Mesothelial cell of epicardium (in vitro differentiated cells): ENCODE data around the gene ASXL3. TPM values are rescaled to one million over a fixed set of nuclear protein-coding genes. Genes with fewer than 3 reads are reported as not detected.

Source experiments
- DNase-seq, 2 experiments: peaks; one replicate each; pipeline ENCODE4 v3.0.0; 2021; ENCODE audit warnings: low spot score in 2 of 2; ENCODE audit not compliant: unreplicated experiment in 2 of 2
- H3K27ac Mint-ChIP-seq: 2 replicates; pipeline ENCODE4 v1.8.0; 2021; ENCODE audit warnings: mixed read lengths
- H3K27me3 Mint-ChIP-seq: 2 replicates; pipeline ENCODE4 v1.8.0; 2021; ENCODE audit warnings: low read depth, mixed read lengths
- H3K36me3 Mint-ChIP-seq: 2 replicates; pipeline ENCODE4 v1.8.0; 2021; ENCODE audit warnings: mixed read lengths
- H3K4me1 Mint-ChIP-seq: 2 replicates; pipeline ENCODE4 v1.8.0; 2021; ENCODE audit warnings: mixed read lengths
- H3K4me3 Mint-ChIP-seq: 2 replicates; pipeline ENCODE4 v1.8.0; 2021; ENCODE audit warnings: mild to moderate bottlenecking, moderate library complexity, mixed read lengths
- H3K9me3 Mint-ChIP-seq: 2 replicates; pipeline ENCODE4 v1.8.0; 2021; ENCODE audit warnings: mixed read lengths
- total RNA-seq: library from RNA; stranded (reverse); gene quantifications from 3 replicates; pipeline ENCODE4 v1.2.1, GENCODE V29; 2021
- TF ChIP-seq, protein P1 (sequence below): fragments of 200-600 bp; sonication (generic); IDR thresholded peaks from one replicate; pipeline ENCODE4 v1.5.0; 2021; ENCODE audit warnings: antibody characterized with exemption; ENCODE audit not compliant: unreplicated experiment

Gene ASXL3
- total RNA-seq, 1 donor from 2014 or later = 34.0 TPM

DNA sequence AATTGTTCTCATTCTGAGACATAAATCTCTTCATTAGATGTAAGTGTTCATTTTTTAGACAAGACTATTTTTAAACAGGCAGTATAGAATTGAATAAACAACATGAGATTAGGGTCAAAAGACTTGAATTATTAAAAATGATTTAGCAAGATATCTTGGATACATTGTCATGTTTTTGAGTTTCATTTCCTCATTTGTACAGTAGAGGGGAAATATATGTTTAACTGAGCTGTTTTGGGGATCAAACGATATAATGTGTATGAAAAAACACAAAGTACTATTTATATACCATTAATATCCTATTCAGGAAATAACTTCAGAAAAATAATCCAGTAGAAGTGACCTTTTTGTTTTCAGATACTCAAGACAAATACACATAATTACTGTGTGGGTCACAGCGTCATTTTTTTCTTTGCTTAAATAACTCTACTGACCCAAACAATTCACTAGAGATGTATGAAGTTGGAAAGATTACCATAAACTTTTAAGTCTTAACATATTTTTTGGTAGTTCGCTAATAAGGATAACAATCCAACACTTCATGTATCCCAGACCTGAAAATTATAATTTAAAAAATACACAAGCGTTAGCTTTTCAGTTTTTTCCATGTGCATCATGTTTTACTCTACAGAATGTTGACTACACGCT lies 896 bp upstream of the ASXL3 start:
- Mint-ChIP-seq H3K27ac (peak overlapping the region; percentile 99), H3K4me1 (peaks cover 45% of the 10 kb centered on the region), H3K9me3 (no peaks in the 10 kb centered on the region), H3K36me3 (no peaks in the 10 kb centered on the region), H3K4me3 (peak overlapping the region; percentile 94), H3K27me3 (no peaks in the 10 kb centered on the region)
- TF ChIP-seq, protein P1, sequence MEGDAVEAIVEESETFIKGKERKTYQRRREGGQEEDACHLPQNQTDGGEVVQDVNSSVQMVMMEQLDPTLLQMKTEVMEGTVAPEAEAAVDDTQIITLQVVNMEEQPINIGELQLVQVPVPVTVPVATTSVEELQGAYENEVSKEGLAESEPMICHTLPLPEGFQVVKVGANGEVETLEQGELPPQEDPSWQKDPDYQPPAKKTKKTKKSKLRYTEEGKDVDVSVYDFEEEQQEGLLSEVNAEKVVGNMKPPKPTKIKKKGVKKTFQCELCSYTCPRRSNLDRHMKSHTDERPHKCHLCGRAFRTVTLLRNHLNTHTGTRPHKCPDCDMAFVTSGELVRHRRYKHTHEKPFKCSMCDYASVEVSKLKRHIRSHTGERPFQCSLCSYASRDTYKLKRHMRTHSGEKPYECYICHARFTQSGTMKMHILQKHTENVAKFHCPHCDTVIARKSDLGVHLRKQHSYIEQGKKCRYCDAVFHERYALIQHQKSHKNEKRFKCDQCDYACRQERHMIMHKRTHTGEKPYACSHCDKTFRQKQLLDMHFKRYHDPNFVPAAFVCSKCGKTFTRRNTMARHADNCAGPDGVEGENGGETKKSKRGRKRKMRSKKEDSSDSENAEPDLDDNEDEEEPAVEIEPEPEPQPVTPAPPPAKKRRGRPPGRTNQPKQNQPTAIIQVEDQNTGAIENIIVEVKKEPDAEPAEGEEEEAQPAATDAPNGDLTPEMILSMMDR = no peak
- DNase-seq = no peak

GRCh38 chr18:33578518-33579348 lies 714 bp downstream of the ASXL3 start:
- H3K27me3 Mint-ChIP-seq = no peaks in the 10 kb centered on the region

GRCh38 chr18:33579349-33580215 lies 1.6 kb downstream of the ASXL3 start:
- no peaks in the 10 kb centered on the region for H3K9me3 Mint-ChIP-seq
- TF ChIP-seq, protein P1 = no peak
- no peak for DNase-seq
- H3K27me3 Mint-ChIP-seq = no peaks in the 10 kb centered on the region
- peaks cover 49% of the 10 kb centered on the region for H3K4me1 Mint-ChIP-seq
- no peaks in the 10 kb centered on the region for H3K36me3 Mint-ChIP-seq
- H3K4me3 Mint-ChIP-seq = no peak overlapping the region
- H3K27ac Mint-ChIP-seq = no peak overlapping the region

More at GRCh38 chr18:33578518-33579348, 714 bp downstream of the ASXL3 start:
- H3K27ac Mint-ChIP-seq = peak overlapping the region; percentile 88
- DNase-seq = peak; percentile 34 to 69
- H3K4me3 Mint-ChIP-seq = peak overlapping the region; percentile 76
- peaks cover 44% of the 10 kb centered on the region for H3K4me1 Mint-ChIP-seq
- no peaks in the 10 kb centered on the region for H3K36me3 Mint-ChIP-seq
- no peaks in the 10 kb centered on the region for H3K9me3 Mint-ChIP-seq
- TF ChIP-seq, protein P1 = no peak

GRCh38 chr18:33580546-33580945 lies 2.5 kb downstream of the ASXL3 start:
- Mint-ChIP-seq H3K4me3 (peak overlapping the region; percentile 25), H3K36me3 (no peaks in the 10 kb centered on the region), H3K4me1 (peaks cover 46% of the 10 kb centered on the region), H3K27me3 (no peaks in the 10 kb centered on the region), H3K27ac (no peak overlapping the region), H3K9me3 (no peaks in the 10 kb centered on the region)
- no peak for DNase-seq
- TF ChIP-seq, protein P1 = no peak

DNA sequence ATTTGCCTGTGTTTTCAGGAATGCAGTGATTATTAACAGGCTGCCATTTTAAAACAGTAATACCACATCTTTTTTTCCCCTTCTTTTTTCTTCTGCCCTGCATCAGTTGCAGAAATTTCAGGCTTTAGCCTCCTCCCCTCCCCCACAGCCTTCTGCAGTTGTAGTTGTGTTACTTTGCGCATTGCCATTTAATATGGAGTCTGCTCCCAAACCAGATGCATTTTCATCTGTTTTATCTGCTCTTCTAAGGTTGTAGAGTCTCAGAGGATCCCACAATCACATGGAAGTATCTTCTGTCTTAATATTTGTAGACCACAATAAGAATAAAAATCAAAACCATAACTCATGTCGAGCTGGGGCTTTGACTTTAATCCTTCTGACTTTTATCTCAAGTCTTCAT lies 3.8 kb downstream of the ASXL3 start:
- Mint-ChIP-seq H3K4me1 (peaks cover 41% of the 10 kb centered on the region), H3K4me3 (peak overlapping the region; percentile 30), H3K27ac (peak overlapping the region; percentile 70), H3K36me3 (peaks cover 4% of the 10 kb centered on the region), H3K27me3 (no peaks in the 10 kb centered on the region), H3K9me3 (peaks cover 5% of the 10 kb centered on the region)
- TF ChIP-seq, protein P1 = no peak
- no peak for DNase-seq
